Kidney tubule cell (primary cell): ENCODE results near the gene PLCB4.
"Not testable (repeated sequence)": the region's sequence is repeated elsewhere in the genome, so short reads cannot be mapped to it uniquely, and the experiment has no call there.

ENCODE experiments used
- DNase-seq: peaks from one replicate; pipeline ENCODE4 v3.0.0-alpha.2; 2018; ENCODE audit warnings: low spot score

The PLCB4 gene

GRCh38 chr20:9367328-9367727 is 298.4 kb downstream of the PLCB4 start:
- DNase-seq: no peak

DNA sequence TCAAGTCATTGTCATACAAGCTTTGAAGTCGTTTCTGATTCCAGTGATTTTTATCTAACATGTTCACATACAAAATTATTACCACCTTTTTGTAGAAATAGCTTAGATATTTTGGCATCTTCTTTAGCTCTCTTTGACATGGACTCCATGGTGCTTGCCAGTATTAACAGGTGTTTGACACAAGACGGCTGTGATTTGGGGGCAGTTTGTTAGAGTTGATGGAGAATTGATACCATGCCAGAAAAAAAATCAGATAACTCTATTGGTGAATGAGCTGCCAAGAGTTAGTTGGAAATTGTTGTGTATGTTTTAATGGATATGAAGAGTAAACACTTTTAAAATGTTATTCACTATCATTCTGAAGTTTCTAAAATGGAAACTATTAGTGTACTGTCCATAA is 298.9 kb downstream of the PLCB4 start:
- no peak for DNase-seq

GRCh38 chr20:9368893-9369292 is 300.0 kb downstream of the PLCB4 start:
- no peak for DNase-seq

- no peak for DNase-seq
These were observed 300.7 kb downstream of the PLCB4 start for GRCh38 chr20:9369557-9369956.

- no peak for DNase-seq
These were observed 305.2 kb downstream of the PLCB4 start for GRCh38 chr20:9374072-9374471.

- no peak for DNase-seq
These were observed 305.6 kb downstream of the PLCB4 start for GRCh38 chr20:9374480-9374879.

DNA sequence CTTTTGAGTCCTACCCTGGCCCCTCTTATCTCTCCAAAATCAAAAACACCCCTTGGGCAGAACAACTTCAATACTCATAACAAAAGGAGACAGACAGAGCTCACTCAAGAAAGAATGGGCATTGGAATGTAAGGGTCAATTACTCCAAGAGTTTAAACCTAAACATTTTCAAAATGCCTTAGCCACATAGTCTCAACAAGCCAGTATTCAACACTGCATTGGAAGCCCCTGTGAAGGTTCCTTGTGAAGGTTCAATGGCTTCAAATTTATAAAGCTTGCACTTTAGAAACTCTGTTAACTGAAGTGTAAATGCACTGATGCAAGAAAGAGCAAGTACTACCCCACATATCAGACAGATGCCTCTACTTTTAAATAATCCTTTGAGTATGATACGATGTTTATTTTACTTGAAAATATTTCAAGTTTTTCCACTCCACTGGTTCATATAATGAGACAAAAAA is 306.4 kb downstream of the PLCB4 start:
- no peak for DNase-seq

DNA sequence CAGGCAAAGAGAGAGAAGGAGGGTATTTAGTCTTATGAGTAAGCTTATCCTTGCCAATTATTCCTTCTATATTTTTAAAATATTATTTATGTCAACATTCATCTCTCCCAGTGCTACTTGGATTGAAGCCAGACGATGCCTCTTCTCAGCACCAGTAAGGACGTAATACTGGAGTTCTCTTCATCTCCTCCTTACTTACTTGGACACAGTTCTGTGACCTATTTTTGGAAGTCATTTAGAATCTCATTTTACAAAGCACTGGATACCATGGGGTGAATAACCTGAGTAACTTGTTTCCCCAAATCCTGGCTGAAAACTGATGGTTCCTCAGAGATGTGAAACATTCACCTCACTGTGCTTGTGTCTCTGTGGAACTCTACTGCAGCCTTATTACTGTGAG is 308.1 kb downstream of the PLCB4 start:
- no peak for DNase-seq

DNA sequence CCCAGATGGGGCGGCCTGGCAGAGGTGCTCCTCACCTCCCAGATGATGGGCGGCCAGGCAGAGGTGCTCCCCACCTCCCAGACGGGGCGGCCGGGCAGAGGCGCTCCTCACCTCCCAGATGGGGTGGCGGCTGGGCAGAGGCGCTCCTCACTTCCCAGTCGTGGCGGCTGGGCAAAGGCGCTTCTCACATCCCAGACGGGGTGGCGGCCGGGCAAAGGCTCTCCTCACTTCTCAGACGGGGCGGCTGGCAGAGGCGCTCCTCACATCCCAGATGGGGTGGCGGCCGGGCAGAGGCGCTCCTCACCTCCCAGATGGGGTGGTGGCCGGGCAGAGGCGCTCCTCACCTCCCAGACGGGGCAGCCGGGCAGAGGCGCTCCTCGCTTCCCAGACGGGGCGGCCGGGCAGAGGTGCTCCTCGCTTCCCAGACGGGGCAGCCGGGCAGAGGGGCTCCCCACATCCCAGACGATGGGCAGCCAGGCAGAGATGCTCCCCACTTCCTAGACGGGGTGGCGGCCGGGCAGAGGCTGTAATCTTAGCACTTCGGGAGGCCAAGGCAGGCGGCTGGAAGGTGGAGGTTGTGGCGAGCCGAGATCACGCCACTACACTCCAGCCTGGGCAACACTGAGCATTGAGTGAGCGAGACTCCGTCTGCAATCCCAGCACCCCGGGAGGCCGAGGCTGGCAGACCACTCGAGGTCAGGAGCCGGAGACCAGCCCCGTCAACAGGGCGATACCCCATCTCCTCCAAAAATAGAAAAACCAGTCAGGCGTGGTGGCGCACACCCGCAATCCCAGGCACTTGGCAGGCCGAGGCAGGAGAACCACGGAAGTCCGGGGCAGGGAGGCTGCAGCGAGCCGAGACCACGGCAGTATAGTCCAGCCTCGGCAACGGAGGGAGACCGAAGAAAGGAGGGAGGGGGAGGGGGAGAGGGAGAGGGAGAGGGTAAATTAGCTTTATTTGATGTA is 316.7 kb downstream of the PLCB4 start:
- not testable (repeated sequence) for DNase-seq

- DNase-seq: no peak
These were observed 319.4 kb downstream of the PLCB4 start for GRCh38 chr20:9388160-9388812.

GRCh38 chr20:9388813-9389161 is 319.9 kb downstream of the PLCB4 start:
- DNase-seq: no peak

- DNase-seq: peak; percentile 58
These were observed 320.5 kb downstream of the PLCB4 start for GRCh38 chr20:9389346-9389745.

GRCh38 chr20:9390441-9390840 is 321.6 kb downstream of the PLCB4 start:
- no peak for DNase-seq

DNA sequence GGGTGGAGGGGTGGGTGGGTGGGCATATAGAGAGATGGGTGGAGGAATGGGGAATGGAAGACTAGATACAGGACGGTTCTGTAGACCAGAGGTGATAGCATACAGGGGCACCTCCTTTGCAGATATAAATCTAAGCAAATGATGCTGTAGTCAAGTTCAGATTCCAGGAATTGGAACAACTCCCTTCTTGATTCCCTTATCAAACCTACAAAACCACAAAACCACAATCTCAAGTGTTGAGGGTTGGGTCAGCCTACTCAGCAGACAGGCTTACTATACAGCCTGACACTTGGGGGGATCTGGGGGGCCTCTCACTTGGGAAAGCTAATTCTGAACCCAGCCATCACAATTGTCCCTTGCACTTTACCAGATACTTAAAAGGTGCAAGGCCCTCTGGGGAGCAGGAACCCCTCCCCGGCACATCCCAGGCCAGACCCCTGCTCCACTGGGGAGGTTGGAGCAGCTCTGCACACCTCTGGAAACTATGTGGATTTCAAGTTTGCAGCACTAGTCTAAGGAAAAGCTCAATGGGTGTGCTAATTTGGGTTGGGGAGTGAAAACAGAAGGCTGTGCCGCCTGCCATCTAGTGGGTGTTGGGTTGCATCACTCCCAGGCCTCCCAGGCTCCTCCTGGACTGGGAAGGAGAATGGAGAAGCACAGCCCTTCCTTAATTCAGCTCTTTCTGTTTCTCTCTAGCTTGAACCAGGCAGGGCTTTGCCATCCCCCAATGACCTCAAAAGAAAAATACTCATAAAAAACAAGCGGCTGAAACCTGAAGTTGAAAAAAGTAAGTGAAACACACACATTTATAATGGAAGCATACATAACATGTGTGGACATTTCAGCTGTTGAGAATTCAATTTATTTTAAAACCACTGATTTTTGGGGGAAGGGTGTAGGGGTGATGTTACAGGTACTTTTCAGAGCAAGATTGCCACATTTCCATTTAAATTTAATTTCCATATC is 324.3 kb downstream of the PLCB4 start:
- DNase-seq: peak; percentile 58

- DNase-seq: no peak
These were observed 327.1 kb downstream of the PLCB4 start for GRCh38 chr20:9395971-9396370.

DNA sequence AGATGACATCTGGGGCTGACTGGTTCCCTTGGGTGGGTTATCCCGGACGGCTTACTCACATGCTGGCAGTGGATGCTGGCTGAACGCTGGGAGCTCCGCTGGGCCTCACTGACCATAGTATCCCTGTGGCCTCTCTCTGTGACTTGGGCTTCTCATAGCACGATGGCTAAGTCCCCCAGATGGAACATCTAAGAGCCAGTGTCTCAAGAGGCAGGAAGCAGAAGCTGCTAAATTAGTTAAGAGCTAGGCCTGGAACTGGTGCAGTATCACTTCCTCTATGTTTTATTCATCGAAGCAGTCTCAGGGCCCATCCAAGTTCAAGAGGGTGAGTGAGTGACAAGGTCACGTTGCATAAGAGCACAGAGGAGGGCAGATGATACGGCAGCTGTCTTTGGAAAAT is 329.0 kb downstream of the PLCB4 start:
- DNase-seq: no peak

DNA sequence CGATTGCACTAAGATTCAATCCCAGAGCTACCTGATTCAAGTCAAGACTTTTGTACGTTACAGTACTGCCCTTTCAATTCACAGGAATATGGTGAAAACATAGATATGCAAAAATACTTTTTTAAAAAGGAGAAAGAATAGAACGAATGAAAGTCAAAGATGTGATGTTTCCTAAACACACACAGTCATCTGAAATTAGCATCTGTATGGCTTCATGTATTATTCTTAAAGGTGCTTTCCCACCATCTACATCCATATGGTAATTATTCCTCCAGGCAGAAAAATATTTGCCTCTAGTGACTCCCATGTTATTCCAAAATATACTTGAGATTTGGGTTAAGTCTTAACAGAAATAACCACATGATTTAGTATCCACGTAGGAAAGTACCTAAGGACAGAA is 330.0 kb downstream of the PLCB4 start:
- DNase-seq: no peak

GRCh38 chr20:9399322-9399721 is 330.4 kb downstream of the PLCB4 start:
- no peak for DNase-seq

DNA sequence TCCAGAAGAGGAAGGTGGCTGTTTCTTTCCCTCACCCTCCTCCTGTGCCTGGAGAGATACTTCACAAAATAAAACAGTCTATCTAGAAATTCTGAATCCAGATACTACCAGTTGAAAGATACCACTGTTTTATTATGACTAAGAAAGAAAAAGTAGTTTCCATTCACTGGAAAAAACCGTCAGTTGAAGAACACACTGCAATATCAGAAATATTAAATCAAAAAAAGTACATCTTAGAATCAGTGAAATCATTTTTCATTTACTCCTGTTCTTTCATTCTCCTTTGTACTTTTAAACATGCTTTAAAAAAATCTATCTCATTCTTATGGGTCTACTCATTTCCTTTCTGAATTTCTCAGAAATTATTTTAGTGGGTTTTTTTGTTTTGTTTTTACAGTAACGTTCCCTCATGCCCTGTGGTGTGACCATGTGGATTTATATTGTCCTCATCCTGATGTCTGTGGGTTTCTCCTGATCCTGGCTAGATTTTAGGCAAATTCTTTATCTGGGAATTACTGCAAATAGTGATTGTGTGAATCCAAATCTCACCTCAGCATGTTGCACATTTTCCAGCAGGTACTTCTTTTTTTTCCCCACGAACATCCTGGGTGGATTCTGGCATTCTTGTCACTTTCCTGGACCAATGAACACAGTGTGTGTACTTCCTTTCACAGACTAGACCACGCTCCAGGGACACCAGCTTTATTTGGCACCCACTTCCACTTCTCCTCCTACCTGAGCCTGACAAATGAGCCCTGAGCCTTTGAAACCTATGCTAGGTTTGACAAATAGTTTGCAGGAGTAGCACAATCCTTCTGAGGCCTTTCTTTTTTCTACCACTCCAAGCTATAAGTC is 331.5 kb downstream of the PLCB4 start:
- no peak for DNase-seq

GRCh38 chr20:9401371-9401770 is 332.5 kb downstream of the PLCB4 start:
- no peak for DNase-seq

GRCh38 chr20:9402141-9402540 is 333.3 kb downstream of the PLCB4 start:
- no peak for DNase-seq
